Large intestine (tissue), 3 donors: ENCODE results near the gene SNAI3. TPM values are rescaled to one million over a fixed set of nuclear protein-coding genes. Genes with fewer than 3 reads are reported as not detected.

Experiments used
- DNase-seq, 2 donors: peaks; one replicate each; pipeline versions ENCODE4 v3.0.0 to v3.0.0-alpha.2; 2013
- H3K27ac ChIP-seq: one replicate; pipeline ENCODE4 v1.5.1; 2013; ENCODE audit warnings: low read length
- H3K27me3 ChIP-seq: 2 replicates; pipeline ENCODE4 v1.6.1; 2013; ENCODE audit warnings: low read length; ENCODE audit not compliant: control insufficient read depth, insufficient read depth
- H3K36me3 ChIP-seq: 2 replicates; pipeline ENCODE4 v1.6.1; 2013; ENCODE audit warnings: low read length; ENCODE audit not compliant: control insufficient read depth, insufficient read depth
- H3K4me1 ChIP-seq: one replicate; pipeline ENCODE4 v1.6.1; 2013; ENCODE audit warnings: low read length; ENCODE audit not compliant: control insufficient read depth, insufficient read depth
- H3K4me3 ChIP-seq: one replicate; pipeline ENCODE4 v1.5.1; 2013; ENCODE audit warnings: low read length
- H3K9me3 ChIP-seq: one replicate; pipeline ENCODE4 v1.6.1; 2013; ENCODE audit warnings: mild to moderate bottlenecking, low read depth, low read length, moderate library complexity; ENCODE audit not compliant: control insufficient read depth
- WGBS: methylation state at CpG from one replicate; pipeline ENCODE4 v1.1.5; 2013; ENCODE audit warnings: low lambda C conversion rate; ENCODE audit not compliant: insufficient coverage; 5-methylcytosine and 5-hydroxymethylcytosine counted together
- polyA plus RNA-seq: library from polyadenylated mRNA; unstranded; fragments of 120-200 nt; gene quantifications from one replicate; pipeline ENCODE4 v1.2.1, GENCODE V29; 2013

Gene SNAI3
- polyA plus RNA-seq, 1 donor, result 1.1 TPM

GRCh38 chr16:88665570-88665969, 20.7 kb downstream of the SNAI3 start:
- no peaks in the 10 kb centered on the region for H3K9me3 ChIP-seq
- no peaks in the 10 kb centered on the region for H3K36me3 ChIP-seq
- no CpG with 5 or more reads among the region's 3 CpGs for WGBS
- no peaks in the 10 kb centered on the region for H3K27me3 ChIP-seq
- no peak overlapping the region for H3K27ac ChIP-seq
- DNase-seq, result no peak
- no peak overlapping the region for H3K4me3 ChIP-seq
- H3K4me1 ChIP-seq, result peaks cover 10% of the 10 kb centered on the region

DNA sequence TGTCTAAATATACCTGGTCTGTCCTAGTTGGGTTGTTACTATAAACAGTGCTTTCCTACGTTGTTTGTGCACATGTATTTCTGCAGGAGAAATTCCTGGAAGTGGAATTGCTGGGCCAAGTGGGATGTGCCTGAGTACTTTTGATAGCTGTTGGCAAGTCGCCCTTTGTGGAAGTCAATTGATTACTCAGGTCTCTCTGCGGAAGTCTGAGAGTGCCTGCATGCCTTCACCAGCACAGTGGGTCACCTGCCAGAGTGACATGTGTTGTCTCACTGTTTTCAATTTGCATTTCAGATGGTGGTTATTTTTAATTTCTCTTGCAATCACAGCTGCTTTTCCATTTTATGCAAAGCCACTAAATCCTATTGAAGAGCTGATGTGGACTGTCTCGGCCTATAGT, 21.2 kb downstream of the SNAI3 start:
- 100% methylated on average over 1 of the region's 4 CpGs for WGBS
- Histone ChIP-seq H3K4me3 (no peak overlapping the region), H3K4me1 (peaks cover 10% of the 10 kb centered on the region), H3K27me3 (no peaks in the 10 kb centered on the region), H3K36me3 (no peaks in the 10 kb centered on the region), H3K27ac (no peak overlapping the region), H3K9me3 (no peaks in the 10 kb centered on the region)
- DNase-seq, result no peak

DNA sequence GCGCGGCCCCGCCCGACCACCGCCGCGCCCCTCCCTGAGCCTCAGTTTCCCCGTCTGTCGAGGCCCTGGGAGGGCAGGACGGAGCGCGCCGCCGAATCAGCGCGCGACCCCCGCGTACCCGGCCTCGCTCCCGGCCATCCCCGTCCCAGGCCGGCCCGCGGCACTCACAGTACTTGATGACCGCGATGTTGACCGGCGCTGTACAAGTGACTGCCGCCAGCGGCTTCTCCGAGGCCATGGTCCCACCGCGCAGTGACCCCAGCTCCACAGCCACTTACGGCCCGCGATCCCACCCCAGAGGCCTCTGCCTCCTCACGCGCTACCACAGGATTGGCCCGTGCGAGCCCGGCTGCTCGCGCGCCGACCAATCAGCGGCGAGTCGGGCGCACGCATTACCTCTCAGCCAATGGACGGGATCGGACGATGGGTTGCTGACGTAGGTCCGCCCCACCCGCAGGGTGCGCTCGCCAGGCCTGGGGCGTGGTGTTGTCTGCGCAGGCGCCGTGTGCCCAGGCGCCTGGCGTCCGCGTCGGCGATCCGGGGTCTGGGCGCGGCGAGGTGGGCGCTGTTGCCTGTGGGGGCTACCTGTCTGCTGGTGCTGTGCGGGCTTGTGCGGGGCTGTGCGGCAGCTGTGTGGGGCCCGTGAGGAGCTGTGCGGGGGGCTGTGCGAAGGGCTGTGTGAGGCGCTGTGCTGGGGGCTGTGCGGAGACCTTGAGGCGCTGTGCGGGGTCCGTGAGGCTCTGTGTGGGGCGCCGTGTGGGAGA, 23.3 kb downstream of the SNAI3 start, which contains the start of gene MVD:
MVD (minus strand) TSS at position 249 of the 764 bp plus-strand sequence; CDS start at position 238, 11 bp downstream.
- peak; percentile 99 for DNase-seq
- peak within 1 kb of the TSS; percentile 100 for H3K4me3 ChIP-seq
- H3K27me3 ChIP-seq, result no peaks in the 10 kb centered on the region
- no CpG with 5 or more reads among the region's 88 CpGs for WGBS
- peaks cover 1% of the 10 kb centered on the region for H3K36me3 ChIP-seq
- H3K4me1 ChIP-seq, result peaks cover 10% of the 10 kb centered on the region
- no peaks in the 10 kb centered on the region for H3K9me3 ChIP-seq
- H3K27ac ChIP-seq, result peak within 1 kb of the TSS; percentile 70

DNA sequence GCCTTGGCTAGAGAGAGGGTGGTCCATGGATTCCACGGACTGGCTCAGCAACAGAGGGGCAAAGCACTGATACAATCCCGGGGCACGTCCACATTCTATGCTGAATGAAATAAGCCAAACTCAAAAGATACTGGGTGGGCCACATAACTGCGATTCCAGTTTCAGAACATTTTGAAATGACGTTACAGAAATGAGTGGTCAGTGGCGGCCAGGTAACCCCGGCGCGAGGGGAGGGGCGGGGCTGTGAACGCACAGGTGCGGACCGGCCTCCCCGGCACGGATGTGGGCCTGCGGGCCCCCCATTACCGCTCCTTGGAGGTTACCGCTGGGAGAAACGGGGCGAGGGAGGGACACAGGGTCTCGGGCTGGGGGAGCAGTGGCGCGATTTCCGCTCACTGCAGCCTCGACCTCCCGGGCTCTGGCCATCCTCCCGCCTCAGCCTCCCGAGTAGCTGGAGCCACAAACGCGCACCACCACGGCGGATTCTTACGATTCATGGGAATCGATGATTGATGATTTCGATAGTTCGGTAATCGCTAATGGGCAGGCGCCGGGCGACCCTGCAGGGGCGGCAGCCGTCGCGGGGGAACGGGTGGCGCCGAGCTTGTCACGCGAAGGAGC, 24.0 kb downstream of the SNAI3 start:
- Histone ChIP-seq H3K27me3 (no peaks in the 10 kb centered on the region), H3K4me1 (peaks cover 10% of the 10 kb centered on the region), H3K27ac (peak overlapping the region; percentile 70), H3K36me3 (peaks cover 7% of the 10 kb centered on the region), H3K4me3 (peak overlapping the region; percentile 100), H3K9me3 (no peaks in the 10 kb centered on the region)
- WGBS, result no CpG with 5 or more reads among the region's 49 CpGs
- DNase-seq, result peak in 1 of 2 donors; percentile 29

GRCh38 chr16:88661468-88661867, 24.8 kb downstream of the SNAI3 start:
- Histone ChIP-seq H3K36me3 (peaks cover 14% of the 10 kb centered on the region), H3K4me3 (no peak overlapping the region)
- WGBS, result no CpG with 5 or more reads among the region's 10 CpGs

GRCh38 chr16:88659160-88659559, 27.1 kb downstream of the SNAI3 start:
- Histone ChIP-seq H3K27me3 (no peaks in the 10 kb centered on the region), H3K4me3 (no peak overlapping the region), H3K9me3 (no peaks in the 10 kb centered on the region), H3K27ac (no peak overlapping the region), H3K36me3 (peaks cover 30% of the 10 kb centered on the region), H3K4me1 (peaks cover 9% of the 10 kb centered on the region)
- no peak for DNase-seq
- WGBS, result no CpG with 5 or more reads among the region's 25 CpGs

More at GRCh38 chr16:88661468-88661867, 24.8 kb downstream of the SNAI3 start:
- no peak for DNase-seq
- Histone ChIP-seq H3K9me3 (no peaks in the 10 kb centered on the region), H3K27ac (no peak overlapping the region), H3K27me3 (no peaks in the 10 kb centered on the region), H3K4me1 (peaks cover 10% of the 10 kb centered on the region)

DNA sequence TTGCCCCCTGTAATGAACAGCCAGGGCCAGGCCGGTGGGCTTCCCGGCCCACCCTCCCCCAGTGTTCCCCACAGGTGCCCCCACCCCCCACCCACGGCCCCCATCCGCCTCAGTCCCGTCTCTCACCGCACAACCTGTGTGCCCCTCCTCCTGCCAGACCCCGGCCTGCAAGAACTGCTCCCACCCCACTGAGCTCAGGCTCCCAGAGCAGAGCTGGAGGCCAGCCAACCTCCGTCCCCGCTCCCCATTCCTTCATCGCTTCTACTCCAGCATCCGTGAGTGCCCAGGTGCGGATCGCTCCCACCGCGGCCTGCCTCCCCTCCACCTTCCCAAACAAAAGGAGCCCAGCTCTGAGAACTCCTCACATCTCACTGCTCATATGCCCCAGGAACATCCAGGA, 27.6 kb downstream of the SNAI3 start:
- peaks cover 32% of the 10 kb centered on the region for H3K36me3 ChIP-seq
- no CpG with 5 or more reads among the region's 15 CpGs for WGBS
- H3K4me3 ChIP-seq, result no peak overlapping the region
- no peak overlapping the region for H3K27ac ChIP-seq
- DNase-seq, result no peak
- no peaks in the 10 kb centered on the region for H3K9me3 ChIP-seq
- H3K4me1 ChIP-seq, result peaks cover 7% of the 10 kb centered on the region
- H3K27me3 ChIP-seq, result no peaks in the 10 kb centered on the region

DNA sequence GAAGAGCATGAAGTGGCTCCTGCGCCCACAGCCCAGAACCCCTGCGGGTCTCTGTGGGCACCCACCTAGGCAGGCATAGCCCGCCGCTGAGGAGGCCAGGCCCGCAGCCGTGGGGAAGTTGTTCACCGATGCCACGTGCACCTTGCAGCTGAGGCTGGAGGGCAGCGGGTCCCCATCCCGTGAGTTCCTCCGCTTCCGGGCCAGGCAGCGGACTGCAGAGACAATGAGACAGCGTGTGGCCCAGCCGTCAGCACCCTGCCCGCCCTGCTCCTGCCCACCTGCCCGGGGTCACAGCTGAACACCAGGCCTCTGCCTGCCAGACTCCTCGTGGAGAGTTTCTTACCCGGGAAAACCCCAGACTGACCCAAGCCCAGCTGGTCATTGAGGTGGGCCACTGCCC, 28.9 kb downstream of the SNAI3 start:
- no CpG with 5 or more reads among the region's 19 CpGs for WGBS
- Histone ChIP-seq H3K27me3 (no peaks in the 10 kb centered on the region), H3K9me3 (no peaks in the 10 kb centered on the region), H3K36me3 (peaks cover 39% of the 10 kb centered on the region), H3K4me1 (peaks cover 6% of the 10 kb centered on the region), H3K27ac (no peak overlapping the region), H3K4me3 (no peak overlapping the region)
- no peak for DNase-seq

GRCh38 chr16:88656291-88656980, 29.9 kb downstream of the SNAI3 start:
- H3K4me3 ChIP-seq, result no peak overlapping the region
- H3K27ac ChIP-seq, result no peak overlapping the region
- H3K36me3 ChIP-seq, result peaks cover 39% of the 10 kb centered on the region
- no peak for DNase-seq
- H3K27me3 ChIP-seq, result no peaks in the 10 kb centered on the region
- peaks cover 4% of the 10 kb centered on the region for H3K4me1 ChIP-seq
- no CpG with 5 or more reads among the region's 25 CpGs for WGBS
- no peaks in the 10 kb centered on the region for H3K9me3 ChIP-seq

GRCh38 chr16:88655733-88656281, 30.5 kb downstream of the SNAI3 start:
- no peak overlapping the region for H3K4me3 ChIP-seq
- no CpG with 5 or more reads among the region's 29 CpGs for WGBS
- H3K4me1 ChIP-seq, result peaks cover 8% of the 10 kb centered on the region
- no peaks in the 10 kb centered on the region for H3K9me3 ChIP-seq
- H3K27ac ChIP-seq, result no peak overlapping the region
- peaks cover 39% of the 10 kb centered on the region for H3K36me3 ChIP-seq
- no peak for DNase-seq
- H3K27me3 ChIP-seq, result no peaks in the 10 kb centered on the region
